ENCODE measurements around the gene ACP7.

- no peak for TF ChIP-seq EZH2 (IDR thresholded peaks at IDR 0.05; ENCODE audit: borderline replicate concordance, low read length)
- TF ChIP-seq, protein P1, sequence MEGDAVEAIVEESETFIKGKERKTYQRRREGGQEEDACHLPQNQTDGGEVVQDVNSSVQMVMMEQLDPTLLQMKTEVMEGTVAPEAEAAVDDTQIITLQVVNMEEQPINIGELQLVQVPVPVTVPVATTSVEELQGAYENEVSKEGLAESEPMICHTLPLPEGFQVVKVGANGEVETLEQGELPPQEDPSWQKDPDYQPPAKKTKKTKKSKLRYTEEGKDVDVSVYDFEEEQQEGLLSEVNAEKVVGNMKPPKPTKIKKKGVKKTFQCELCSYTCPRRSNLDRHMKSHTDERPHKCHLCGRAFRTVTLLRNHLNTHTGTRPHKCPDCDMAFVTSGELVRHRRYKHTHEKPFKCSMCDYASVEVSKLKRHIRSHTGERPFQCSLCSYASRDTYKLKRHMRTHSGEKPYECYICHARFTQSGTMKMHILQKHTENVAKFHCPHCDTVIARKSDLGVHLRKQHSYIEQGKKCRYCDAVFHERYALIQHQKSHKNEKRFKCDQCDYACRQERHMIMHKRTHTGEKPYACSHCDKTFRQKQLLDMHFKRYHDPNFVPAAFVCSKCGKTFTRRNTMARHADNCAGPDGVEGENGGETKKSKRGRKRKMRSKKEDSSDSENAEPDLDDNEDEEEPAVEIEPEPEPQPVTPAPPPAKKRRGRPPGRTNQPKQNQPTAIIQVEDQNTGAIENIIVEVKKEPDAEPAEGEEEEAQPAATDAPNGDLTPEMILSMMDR (conservative IDR thresholded peaks at IDR 0.05 in 1 of 2, IDR thresholded peaks at IDR 0.05 in 1 of 2; ENCODE audit: extremely low read depth in 1 of 2, insufficient read depth in 1 of 2, low read depth in 1 of 2, low read length in 2 of 2), result no peak
These were observed 52.2 kb downstream of the ACP7 start for GRCh38 chr19:39136225-39136940.
